GDM1 (cell line): ENCODE data around the gene OSTF1.
A peak's percentile ranks its signal among the peaks of the same experiment; 100 is the strongest.

ENCODE experiments used
- DNase-seq: peaks from one replicate; lab custom pipeline; 2025; lab: John Stamatoyannopoulos, UW

The OSTF1 gene

GRCh38 chr9:75167281-75167680 is 79.0 kb downstream of the OSTF1 start:
- DNase-seq = no peak

DNA sequence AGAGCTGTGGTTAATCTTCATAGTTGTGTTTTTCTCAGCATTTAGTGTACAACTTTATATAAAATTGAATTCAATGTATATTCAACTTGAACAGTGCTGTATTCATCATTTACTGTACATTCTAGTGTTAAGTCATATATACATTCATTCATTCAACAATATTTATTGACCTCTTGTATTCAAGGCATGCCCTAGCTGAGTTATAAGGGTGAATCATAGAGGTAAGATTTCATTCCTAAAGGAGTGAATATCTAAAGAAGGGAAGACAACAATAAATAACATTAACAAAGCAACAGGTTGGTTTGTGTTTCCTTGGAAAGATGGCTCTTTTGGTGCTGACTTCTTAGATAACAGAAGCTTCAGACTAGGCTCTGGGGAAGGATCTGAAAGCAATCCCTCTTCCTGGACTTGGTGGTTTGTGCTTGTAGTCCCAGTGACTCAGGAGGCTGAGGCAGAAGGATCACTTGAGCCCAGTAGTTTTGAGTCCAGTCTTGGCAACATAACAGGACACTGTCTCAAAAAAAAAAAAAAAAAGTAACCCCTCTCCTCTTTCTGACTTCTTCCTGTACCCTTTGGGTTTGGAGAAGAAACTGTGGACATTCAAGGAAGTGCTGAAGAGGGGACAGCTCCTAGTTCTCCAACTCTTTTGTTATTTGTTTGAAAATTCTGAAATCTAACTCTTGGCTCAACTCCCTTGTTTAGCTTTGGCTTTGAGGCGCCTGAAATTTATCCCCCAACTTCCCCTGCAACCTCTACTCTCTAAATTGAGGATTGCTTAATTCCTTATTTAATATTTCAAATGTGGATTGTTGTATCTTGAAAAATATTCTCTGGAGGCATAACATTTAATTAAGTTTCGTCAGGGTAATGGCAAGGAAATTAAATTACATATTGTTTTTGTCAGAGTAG is 80.2 kb downstream of the OSTF1 start:
- no peak for DNase-seq

DNA sequence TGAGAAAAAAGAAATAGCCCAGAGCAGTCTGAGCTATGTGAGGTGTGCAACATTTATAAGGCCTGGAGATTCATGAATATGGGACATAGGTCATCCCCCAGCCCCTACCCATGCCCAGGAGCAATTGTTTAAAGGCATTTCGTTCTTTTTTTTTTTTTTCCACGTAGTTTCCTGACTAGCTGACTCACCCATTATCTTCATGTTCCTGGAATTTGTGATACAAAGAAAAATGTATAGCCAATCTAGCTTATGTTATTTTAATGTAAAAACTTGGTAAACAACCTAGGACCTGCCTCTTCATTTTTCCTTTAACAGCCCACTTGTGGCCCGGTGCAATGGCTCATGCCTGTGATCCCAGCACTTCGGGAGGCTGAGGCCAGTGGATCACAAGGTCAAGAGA is 81.3 kb downstream of the OSTF1 start:
- no peak for DNase-seq

GRCh38 chr9:75170898-75171360 is 82.6 kb downstream of the OSTF1 start:
- no peak for DNase-seq

DNA sequence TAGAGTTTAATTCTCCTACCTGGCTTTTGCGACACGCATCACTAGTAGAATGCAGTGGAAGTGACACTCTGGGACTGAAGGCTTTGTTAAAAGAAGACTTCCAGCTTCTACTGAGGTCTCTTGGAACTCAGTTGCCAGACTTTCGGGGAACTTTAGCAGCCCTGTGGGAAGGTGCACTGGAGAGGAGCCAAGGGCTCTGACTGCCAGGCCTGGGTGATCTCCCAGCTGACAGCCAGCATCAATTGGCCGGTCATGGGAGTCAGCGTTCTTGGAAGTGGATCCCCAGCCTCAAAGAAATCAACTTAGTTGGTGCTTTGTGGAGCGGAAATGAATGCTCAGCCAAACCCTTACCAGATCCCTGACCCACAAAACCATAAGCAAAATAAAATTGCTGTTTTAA is 87.1 kb downstream of the OSTF1 start:
- no peak for DNase-seq

DNA sequence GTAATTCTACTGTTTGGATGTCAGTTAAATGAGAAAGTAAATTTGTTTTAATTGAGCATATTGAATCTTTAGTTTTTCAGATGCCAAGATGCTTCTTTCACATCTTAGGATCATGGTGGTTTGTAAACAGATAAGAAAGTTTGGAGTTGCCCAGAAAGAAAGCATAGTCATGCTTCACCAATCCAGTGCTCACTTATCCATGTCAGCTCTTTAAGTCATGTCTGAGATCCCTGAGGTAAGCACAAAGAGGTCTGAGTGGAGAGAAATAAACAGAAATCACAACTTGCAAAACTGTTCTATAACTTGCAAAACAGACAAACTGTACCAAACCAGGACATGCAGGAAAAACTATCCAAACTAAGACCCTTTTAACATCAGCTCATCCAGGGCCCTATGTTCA is 87.7 kb downstream of the OSTF1 start:
- DNase-seq = no peak

GRCh38 chr9:75181750-75182149 is 93.4 kb downstream of the OSTF1 start:
- DNase-seq = no peak

GRCh38 chr9:75183306-75183705 is 95.0 kb downstream of the OSTF1 start:
- no peak for DNase-seq

DNA sequence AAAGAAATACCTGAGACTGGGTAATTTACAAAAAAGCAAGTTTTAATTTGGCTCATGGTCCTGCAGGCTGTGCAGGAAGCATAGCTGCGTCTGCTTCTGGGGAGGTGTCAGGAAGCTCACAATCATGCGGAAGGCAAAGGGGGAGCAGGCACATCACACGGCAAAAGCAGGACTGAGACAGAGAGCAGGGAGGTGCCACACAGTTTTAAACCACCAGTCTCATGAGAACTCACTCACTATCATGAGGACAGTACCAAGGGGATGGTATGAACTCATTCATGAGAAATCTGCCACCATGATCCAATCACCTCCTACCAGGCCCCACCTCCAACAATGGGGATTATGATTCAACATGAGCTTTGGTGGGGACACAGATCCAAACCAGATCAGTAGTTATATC is 96.2 kb downstream of the OSTF1 start:
- no peak for DNase-seq

GRCh38 chr9:75185585-75186170 is 97.4 kb downstream of the OSTF1 start:
- DNase-seq = peak; percentile 40

- no peak for DNase-seq
Observed at GRCh38 chr9:75186767-75187380, 98.6 kb downstream of the OSTF1 start.

- DNase-seq = no peak
Observed at GRCh38 chr9:75188756-75189155, 100.4 kb downstream of the OSTF1 start.

GRCh38 chr9:75190762-75191161 is 102.4 kb downstream of the OSTF1 start:
- no peak for DNase-seq
